HG02759 (cell line): ENCODE measurements around the gene HIVEP3.

ENCODE experiments used
- ATAC-seq: cut with Tn5 transposase; IDR thresholded peaks from one replicate; pipeline ENCODE4 v1.9.1; 2021; ENCODE audit warnings: mild to moderate bottlenecking, moderate library complexity; ENCODE audit not compliant: unreplicated experiment

Gene HIVEP3

GRCh38 chr1:41496080-41497055 is 422.4 kb downstream of the HIVEP3 start:
- ATAC-seq = peak; percentile 56

DNA sequence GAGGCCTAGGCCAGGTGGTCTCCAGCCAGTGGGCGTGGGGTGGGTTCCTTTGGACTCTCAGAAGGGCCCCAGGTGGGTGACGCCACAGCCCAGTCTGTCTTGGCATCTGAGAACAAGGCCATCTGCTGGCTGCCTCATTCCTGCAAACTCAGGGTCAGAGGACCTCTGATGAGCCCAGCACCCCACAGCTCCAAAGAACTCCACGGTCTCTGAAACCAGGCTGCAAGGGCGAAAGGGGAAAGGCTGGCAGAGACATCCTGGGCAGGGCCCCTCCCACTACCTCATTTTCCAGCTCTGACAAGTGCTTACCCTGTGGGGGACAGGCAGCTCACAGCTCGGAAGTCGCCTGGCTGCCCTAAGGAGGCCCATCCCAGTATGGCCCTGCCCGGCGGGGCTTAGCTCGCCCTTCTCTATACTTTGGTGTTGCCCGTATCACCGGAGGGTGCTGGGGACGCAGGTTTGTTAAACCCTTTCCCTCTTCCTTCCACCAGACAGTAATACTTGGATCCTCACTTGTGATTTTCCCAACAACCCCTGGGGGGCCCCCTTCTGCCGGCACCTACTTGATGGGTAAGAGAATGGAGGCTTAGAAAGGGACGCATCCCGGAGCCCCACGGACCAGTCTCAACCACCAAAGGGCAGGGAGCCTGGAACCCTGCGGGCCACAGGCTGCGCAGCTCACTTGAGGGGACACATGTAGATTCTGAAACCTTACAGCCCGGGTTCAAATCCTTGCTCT is 423.3 kb downstream of the HIVEP3 start:
- ATAC-seq = no peak

GRCh38 chr1:41494351-41495209 is 424.1 kb downstream of the HIVEP3 start:
- no peak for ATAC-seq

DNA sequence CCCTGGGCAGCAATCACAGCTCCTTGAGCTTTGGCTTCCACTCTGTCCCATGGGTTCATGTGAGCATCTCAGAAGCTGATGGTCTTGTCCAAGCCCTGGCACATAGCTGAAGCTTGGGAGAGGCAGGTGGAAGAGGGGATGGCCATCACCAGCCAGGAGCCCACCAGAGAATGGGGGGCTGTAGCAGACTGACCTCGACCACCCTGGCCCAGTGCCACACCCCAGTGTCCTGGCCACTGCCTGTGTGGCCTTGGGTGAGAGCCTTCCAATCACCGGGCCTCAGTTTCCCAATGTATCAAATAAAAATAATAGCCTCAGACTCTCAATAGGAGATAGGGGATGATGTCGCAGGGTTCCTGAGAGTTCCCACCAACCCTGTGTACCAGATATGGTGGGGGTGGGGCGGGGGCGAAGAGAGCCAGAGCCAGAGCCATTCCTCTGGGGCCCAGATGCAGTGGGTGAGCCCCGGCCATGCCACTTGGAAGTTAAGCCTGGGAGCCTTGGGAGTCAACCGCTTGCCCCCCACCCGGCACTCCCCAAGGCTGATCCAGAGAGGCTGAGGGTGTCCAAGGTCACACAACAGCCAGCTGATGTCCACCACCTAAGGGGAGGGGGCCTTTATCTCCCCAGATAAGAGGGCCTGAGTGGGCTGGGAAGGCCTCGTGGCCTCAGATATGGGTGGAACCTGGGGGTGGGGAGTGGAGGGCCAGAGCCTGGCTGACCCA is 424.9 kb downstream of the HIVEP3 start:
- no peak for ATAC-seq

DNA sequence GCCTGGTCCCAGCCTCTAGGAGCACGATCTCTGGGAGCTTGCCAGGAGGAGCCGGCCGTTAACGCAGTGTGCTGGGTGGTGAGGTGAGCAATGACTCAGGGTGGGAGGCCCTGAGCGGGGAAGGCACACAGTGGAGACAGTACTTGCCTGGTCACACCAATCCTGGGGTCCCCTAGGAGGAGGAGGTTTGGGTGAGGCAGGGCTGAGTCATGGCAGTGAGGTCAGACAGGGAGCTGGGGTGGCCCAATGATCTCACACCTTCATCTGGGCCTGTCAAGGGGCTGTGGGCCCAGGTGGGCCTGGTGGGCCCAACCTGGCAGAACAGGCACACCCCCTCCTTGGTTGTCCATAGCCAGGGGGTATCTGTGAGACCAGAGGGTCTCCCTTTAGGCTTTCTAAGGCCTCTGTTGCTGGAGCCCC is 425.6 kb downstream of the HIVEP3 start:
- ATAC-seq = no peak

DNA sequence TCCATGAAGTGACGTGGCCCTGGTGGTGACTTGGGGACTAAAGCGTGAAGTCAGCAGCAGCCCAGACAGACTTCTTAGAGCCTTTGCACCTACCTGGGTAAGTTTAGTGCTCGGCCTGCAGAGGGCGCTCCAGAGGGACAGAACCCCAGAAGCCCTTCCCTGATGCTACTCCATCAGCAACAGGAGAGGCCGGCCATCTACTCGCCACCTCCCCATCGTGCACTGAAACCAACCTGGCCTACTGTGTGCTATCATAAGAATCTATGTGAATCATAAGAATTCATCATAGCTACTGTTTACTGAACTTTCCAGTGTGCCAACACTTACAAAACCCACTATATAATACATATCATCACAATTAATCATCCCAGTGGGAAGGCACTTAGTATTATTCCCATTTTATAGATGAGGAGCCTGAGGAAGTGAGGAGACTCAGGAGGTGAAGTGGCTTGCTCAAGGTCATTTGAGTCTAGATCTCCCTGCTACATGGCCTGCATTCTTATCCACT is 426.3 kb downstream of the HIVEP3 start:
- ATAC-seq = no peak

GRCh38 chr1:41490911-41491310 is 427.8 kb downstream of the HIVEP3 start:
- ATAC-seq = no peak

DNA sequence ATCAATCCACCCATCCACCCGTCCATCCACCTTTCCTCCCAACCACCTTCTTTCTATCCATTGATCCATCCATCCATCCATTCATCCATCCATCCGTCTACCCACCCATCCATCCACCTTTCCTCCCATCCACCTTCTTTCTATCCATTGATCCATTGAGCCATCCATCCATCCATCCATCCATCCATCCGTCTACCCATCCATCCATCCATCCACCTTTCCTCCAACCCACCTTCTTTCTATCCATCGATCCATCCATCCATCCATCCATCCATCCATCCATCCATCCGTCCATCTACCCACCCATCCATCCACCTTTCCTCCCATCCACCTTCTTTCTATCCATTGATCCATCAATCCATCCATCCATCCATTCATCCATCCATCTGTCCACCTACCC is 429.2 kb downstream of the HIVEP3 start:
- no peak for ATAC-seq

DNA sequence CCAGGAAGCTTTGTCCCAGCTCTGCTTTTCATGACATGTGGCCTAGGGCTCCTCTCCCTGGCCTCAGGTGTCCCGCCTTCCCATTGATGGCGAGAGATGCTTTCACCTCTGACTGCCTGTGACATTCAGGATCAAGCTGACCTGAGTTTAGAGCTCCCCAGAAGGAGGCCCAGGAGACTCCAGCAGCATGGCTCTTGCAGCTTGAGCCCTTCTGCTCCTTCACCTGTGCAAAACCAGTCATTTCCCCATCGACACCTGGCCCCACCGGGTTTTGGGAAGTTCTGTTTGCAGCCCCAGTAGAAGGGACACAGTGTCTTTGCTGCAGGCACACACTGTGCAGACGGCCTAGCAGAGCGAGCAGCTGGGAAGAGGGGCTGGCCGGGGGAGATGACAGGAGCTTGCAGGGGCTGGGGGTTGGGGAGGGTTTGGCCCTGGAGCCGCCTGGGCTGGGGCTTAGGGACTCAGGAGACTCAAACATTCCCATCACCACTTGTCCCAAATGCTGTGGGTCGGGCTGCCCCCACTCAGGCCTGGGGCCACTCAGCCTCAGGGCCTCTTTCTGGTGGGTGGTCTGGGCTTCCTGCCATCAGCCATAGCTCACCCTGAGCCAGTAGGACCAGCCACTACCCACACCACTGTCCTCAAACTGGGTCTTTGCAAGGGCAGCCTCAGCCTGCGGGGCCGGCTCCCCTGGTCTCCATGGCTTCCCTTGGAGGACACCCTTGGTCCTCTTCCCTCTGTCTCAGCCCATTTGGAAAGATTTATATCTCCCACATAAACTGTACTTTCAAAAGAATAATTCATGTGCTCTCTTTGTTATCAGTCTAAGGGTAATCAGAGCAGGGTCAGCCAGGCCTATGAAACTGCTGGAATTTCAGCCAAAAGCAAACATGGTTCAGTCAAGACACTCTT is 430.4 kb downstream of the HIVEP3 start:
- no peak for ATAC-seq

DNA sequence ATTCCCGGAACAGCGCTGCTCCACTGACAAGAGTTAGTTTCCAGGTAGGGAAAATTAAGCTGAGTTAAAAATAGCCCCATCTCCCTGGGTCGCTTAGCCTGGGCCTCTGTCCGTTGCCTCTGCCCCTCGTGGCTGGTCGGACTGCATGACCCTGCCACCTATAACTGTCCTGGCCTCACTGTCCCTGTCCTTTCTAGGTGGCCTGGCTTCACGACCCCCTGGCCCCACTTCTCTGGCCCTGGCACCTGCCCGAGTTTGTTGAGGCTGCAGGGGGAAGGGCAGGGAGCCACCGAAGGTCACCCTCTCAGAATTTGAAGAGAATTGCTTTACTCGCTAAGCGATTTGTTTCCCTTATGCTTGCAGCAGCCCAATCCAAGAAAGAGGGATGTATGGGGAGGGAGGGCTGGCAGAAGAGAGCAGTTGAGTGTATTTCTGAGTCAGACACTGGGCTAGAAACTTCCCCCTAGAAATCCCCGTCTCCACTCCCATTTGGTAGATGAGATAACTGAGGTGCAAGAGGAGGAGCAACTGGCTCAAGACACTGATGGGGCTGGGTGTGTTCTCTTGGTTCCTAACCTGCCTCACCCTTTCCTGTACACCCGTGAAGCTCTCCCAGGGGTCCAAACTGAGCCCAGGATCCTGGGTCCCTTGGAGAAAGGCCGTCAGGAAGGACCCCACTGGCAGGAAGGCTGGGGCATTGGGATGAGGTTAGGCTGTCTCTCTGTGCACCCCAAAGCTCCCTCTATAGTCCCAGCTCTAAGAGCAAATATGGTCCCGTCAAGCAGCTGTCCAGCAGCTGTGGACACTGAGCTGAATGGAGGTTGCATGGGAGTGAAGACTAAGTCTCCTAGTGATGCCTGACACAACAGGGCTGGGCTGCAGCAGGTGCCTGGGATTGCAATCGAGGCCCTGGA is 431.3 kb downstream of the HIVEP3 start:
- ATAC-seq = no peak

- ATAC-seq = peak; percentile 55
Measured at GRCh38 chr1:41486371-41487125, 432.2 kb downstream of the HIVEP3 start.

- ATAC-seq = no peak
Measured at GRCh38 chr1:41486053-41486370, 432.7 kb downstream of the HIVEP3 start.

- ATAC-seq = no peak
Measured at GRCh38 chr1:41485605-41486004, 433.1 kb downstream of the HIVEP3 start.

GRCh38 chr1:41484402-41485241 is 434.1 kb downstream of the HIVEP3 start, which contains the start of gene EDN2:
EDN2 (minus strand) TSS chr1:41484683; CDS start chr1:41484601, 82 bp downstream.
- no peak for ATAC-seq

GRCh38 chr1:41483960-41484401 is 434.7 kb downstream of the HIVEP3 start:
- no peak for ATAC-seq
